ENCODE data around the gene FGFR2.

Gene FGFR2

GRCh38 chr10:121574519-121575166 is 23.6 kb downstream of the FGFR2 start:
- TF ChIP-seq CTCF (conservative IDR thresholded peaks at IDR 0.05) (no peak), ZFX (IDR thresholded peaks at IDR 0.05) (no peak)
- no peak overlapping the region for H3K27ac ChIP-seq

GRCh38 chr10:121573538-121573941 is 24.7 kb downstream of the FGFR2 start:
- TF ChIP-seq ZFX (IDR thresholded peaks at IDR 0.05), result no peak
- no peak for TF ChIP-seq CTCF (conservative IDR thresholded peaks at IDR 0.05)
- no peak overlapping the region for H3K27ac ChIP-seq

GRCh38 chr10:121572859-121573537 is 25.2 kb downstream of the FGFR2 start:
- no peak overlapping the region for H3K27ac ChIP-seq
- no peak for TF ChIP-seq ZFX (IDR thresholded peaks at IDR 0.05)
- no peak for TF ChIP-seq CTCF (conservative IDR thresholded peaks at IDR 0.05)

GRCh38 chr10:121570315-121570714 is 27.9 kb downstream of the FGFR2 start:
- no peak overlapping the region for H3K27ac ChIP-seq
- TF ChIP-seq CTCF (conservative IDR thresholded peaks at IDR 0.05) (no peak), ZFX (IDR thresholded peaks at IDR 0.05) (no peak)

GRCh38 chr10:121568275-121568674 is 30.0 kb downstream of the FGFR2 start:
- H3K27ac ChIP-seq, result no peak overlapping the region
- no peak for TF ChIP-seq CTCF (conservative IDR thresholded peaks at IDR 0.05)
- TF ChIP-seq ZFX (IDR thresholded peaks at IDR 0.05), result no peak

- TF ChIP-seq ZFX (IDR thresholded peaks at IDR 0.05), result no peak
- TF ChIP-seq CTCF (conservative IDR thresholded peaks at IDR 0.05), result no peak
- H3K27ac ChIP-seq, result no peak overlapping the region
Measured at GRCh38 chr10:121567569-121567968, 30.7 kb downstream of the FGFR2 start.

GRCh38 chr10:121566755-121567154 is 31.5 kb downstream of the FGFR2 start:
- H3K27ac ChIP-seq, result no peak overlapping the region

More at GRCh38 chr10:121566755-121567154, 31.5 kb downstream of the FGFR2 start:
- TF ChIP-seq ZFX (IDR thresholded peaks at IDR 0.05), result no peak
- no peak for TF ChIP-seq CTCF (conservative IDR thresholded peaks at IDR 0.05)

Data from C4-2B (cell line).